22Rv1 (cell line): ENCODE data around the gene NDUFA7.
A peak's percentile ranks its signal among the peaks of the same experiment; 100 is the strongest.

Source experiments
- ZFX ChIP-seq: fragments of 450-650 bp; IDR thresholded peaks from 2 replicates; pipeline ENCODE4 v1.6.1; 2017; ENCODE audit warnings: antibody characterized with exemption, borderline replicate concordance
- TF ChIP-seq, protein P1 (sequence below): fragments of 450-650 bp; IDR thresholded peaks from 2 replicates; pipeline ENCODE4 v1.5.1; 2017; ENCODE audit warnings: mild to moderate bottlenecking

DNA sequence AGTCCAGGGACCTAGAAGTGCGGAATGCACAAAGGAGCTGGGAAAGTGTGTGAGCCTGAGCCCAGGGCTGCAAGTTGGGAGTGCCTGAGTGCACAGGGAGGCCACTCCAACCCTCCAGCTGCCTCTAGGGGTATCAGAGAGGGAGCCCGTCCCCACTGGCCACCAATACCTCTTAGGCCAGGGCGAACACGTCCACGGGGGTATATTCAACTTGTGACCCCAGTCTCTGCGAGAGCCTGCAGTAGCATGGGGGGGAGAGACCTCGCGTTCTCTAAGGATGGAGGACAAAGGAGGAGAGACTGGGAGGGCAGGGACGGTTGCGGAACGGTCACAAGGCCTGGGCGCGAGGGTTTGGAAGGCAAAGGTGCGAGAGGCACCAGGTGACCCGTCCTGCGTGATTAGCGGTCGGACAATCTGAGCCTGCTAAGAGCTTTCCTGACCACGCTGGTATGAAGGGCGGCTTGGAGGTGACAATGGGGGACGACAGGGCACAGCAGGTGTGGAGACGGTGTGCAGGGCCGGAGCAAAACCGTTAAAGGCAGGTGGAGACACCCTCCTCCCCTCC, 13.7 kb downstream of the NDUFA7 start:
- TF ChIP-seq, protein P1, sequence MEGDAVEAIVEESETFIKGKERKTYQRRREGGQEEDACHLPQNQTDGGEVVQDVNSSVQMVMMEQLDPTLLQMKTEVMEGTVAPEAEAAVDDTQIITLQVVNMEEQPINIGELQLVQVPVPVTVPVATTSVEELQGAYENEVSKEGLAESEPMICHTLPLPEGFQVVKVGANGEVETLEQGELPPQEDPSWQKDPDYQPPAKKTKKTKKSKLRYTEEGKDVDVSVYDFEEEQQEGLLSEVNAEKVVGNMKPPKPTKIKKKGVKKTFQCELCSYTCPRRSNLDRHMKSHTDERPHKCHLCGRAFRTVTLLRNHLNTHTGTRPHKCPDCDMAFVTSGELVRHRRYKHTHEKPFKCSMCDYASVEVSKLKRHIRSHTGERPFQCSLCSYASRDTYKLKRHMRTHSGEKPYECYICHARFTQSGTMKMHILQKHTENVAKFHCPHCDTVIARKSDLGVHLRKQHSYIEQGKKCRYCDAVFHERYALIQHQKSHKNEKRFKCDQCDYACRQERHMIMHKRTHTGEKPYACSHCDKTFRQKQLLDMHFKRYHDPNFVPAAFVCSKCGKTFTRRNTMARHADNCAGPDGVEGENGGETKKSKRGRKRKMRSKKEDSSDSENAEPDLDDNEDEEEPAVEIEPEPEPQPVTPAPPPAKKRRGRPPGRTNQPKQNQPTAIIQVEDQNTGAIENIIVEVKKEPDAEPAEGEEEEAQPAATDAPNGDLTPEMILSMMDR, result peak; percentile 16; the same call in 1 of the 2 replicates
- TF ChIP-seq ZFX, result no peak
